ENCODE results near the gene TMA7B.
"Not testable (repeated sequence)": the region's sequence is repeated elsewhere in the genome, so short reads cannot be mapped to it uniquely, and the experiment has no call there.

The TMA7B gene

DNA sequence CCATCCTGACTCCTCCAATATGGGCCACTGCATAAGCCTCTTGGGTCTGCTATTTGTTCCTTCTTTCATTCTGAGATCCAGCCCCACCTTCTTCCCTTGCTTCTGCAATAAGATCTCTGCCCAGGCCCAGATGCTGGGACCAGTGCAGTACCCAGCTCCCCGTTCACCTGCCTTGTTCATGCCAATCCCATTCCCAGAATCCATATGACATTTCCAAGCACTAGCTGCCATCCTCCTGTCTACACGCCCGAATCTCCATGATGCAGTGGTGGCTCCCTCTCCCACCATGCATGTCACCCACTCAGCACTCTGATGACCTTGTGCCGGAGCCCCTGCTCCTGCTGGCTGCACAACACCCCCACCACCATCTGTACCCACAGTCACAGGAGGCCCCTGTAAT is 23.1 kb downstream of the TMA7B start:
- DNase-seq (ENCODE audit: low read depth), result no peak

GRCh38 chr22:39984006-39984405 is 23.8 kb downstream of the TMA7B start:
- peak; percentile 68 for DNase-seq (ENCODE audit: low read depth)

GRCh38 chr22:39984746-39985145 is 24.5 kb downstream of the TMA7B start:
- DNase-seq (ENCODE audit: low read depth), result no peak

GRCh38 chr22:39985383-39986035 is 25.3 kb downstream of the TMA7B start:
- no peak for DNase-seq (ENCODE audit: low read depth)

- no peak for DNase-seq (ENCODE audit: low read depth)
Observed at GRCh38 chr22:39988386-39989114, 28.4 kb downstream of the TMA7B start.

- DNase-seq (ENCODE audit: low read depth), result no peak
Observed at GRCh38 chr22:39989633-39990032, 29.4 kb downstream of the TMA7B start.

GRCh38 chr22:39990686-39991085 is 30.5 kb downstream of the TMA7B start:
- DNase-seq (ENCODE audit: low read depth), result no peak

DNA sequence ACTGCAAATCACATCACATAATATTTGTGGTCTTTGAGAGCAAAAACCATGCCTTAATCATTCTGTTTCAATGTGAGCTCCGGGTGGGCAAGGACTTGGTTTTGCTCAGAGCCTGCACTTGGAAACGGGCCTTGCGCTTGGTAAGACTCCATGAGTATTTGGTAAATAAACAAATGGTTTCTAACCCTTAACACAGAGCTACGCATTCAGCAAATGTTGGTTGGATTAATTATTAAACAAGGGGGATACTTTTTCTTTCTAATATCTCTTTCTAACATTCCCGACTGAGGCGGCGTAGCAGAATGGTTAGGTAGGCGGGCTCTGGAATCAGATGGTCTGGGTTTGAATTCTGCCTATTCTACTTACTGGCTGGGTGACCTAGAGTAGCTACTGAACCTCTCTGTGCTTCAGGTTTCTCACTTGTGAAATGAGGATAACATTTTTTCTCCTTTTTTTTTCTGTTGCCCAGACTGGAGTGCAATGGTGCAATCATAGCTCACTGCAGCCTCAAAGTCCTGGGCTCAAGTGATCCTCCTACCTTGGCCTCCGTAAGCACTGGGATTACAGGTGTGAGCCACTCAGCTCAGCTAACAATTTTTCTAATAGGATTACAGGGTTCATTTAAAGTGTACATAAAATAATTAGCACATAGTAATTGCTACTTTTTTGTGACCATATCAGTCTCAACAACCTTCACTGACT is 31.1 kb downstream of the TMA7B start:
- no peak for DNase-seq (ENCODE audit: low read depth)

- no peak for DNase-seq (ENCODE audit: low read depth)
Observed at GRCh38 chr22:39992088-39992826, 32.1 kb downstream of the TMA7B start.

DNA sequence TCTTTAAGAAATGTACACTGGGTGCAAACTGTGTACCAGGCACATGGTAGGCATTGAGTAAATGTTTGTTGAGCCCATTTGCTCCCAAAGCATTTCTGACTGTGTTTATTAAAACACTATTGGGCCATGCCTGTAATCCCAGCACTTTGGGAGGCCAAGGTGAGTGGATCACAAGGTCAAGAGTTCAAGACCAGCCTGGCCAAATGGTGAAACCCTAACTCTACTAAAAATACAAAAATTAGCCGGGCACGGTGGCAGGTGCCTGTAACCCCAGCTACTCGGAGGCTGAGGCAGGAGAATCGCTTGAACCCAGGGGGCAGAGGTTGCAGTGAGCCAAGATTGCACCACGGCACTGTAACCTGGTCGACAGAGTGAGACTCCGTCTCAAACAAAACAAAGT is 32.7 kb downstream of the TMA7B start:
- not testable (repeated sequence) for DNase-seq (ENCODE audit: low read depth)

DNA sequence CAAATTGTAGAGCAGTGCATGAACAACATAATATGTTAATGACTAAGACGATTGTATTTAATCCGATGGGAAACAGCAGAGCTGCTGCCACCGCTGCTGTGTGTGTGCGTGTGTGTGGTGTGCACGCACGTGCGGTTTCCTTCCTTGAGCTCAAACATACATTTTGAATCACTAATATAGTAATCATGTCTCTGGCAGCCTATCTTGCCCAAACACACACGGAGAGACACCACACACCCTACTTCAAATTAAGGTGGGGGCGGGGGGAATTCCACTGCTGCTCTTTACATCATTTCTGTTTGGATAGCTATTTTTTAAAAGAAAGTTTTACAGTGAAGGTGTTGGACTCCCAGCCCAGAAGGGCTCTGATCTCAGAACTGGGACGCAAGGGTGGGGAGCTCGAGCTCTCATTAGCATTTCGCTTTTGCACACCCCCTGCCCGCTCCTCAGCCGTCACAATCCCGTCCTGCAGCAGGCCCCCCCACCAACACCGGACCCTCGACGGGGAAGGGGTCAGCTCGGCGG is 33.9 kb downstream of the TMA7B start:
- no peak for DNase-seq (ENCODE audit: low read depth)

DNA sequence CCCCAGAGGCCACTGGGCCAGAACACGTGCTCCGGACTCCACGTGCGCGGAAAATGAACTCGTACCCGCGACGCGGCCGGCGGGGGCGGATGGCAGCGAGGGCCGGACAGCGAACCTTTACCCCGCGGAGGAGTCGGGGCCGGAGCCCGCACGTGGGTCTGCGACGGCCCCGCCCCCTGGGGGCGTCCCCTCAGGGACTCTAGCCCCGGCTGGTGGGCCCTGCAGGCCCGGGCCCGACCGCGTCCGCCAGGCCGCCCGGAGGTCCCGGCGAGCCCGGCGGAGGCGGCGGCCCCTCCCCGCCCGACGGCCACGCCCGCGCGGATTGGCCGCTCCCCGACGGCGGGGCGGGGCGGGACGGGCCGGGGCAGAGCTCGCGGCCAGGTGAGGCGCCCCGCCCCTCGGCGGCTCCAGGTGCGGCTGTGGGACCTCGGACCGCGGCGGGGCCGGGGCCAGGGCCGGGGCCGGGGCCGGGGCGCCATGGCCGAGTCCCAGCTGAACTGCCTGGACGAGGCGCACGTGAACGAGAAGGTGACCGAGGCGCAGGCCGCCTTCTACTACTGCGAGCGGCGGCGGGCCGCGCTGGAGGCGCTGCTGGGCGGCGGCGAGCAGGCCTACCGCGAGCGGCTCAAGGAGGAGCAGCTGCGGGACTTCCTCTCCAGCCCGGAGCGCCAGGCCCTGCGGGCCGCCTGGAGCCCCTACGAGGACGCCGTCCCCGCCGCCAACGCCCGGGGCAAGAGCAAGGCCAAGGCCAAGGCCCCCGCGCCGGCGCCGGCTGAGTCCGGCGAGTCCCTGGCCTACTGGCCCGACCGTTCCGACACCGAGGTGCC is 34.6 kb downstream of the TMA7B start, which contains the start of gene FAM83F:
Gene FAM83F (plus strand): TSS at position 389 of the 827 bp plus-strand sequence. CDS start 89 bp downstream, at position 478.
- DNase-seq (ENCODE audit: low read depth), result no peak

DNA sequence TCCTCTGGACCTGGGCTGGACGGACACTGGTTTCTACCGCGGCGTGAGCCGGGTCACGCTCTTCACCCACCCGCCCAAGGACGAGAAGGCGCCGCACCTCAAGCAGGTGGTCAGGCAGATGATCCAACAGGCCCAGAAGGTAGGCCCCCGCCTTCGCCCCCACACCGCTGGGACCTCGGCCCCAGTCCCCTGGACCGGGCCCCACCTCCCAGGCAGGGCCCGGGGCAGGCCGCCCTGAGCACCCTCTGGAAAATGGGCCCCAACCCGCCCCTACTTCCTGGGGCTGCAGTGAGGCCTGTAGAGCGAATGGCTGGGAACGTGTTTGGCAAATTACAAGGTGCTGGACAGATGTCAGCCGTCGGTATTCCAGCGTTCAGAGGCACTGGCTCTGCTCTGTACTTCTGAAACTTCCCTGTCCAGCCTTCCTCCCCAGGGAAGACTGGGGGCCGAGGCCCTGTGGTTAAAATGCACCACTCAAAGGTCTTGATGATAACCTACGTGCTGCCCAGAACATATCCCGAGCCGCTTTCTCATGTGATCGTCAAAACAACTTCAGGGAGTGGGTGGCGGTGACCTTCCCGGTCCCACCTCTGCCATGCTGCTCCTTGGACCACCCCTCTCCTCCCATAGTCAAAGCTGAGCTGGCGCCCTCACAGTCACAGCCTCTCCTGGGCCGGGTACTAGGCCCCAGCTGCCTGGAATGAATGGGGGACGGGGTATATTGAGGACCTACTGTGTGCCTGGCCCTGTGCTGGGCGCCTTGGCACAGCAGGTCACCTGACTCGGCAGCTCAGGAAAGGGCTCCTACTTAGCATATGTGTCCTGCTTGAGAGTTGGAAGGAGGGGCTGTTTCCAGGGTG is 35.4 kb downstream of the TMA7B start:
- no peak for DNase-seq (ENCODE audit: low read depth)

DNA sequence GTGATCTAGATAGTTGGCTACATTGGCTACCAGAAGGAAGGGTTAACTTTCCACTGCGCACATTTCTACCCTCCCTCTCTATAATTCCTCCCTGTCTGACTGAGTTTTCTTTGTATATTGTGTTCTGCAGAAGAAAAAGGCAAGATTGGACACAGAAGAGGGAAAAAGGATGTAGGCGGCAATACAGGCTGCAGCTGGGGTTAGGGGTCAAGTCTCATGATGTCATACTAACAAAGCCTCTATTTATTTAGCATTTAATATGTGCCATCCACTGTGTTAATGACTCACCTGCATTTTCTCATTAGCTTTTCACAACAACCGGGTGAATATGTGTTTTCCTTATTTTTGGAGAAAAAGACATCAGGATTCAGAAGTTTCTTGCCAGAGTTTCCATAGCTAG is 36.5 kb downstream of the TMA7B start:
- DNase-seq (ENCODE audit: low read depth), result no peak

- no peak for DNase-seq (ENCODE audit: low read depth)
Observed at GRCh38 chr22:39997421-39997820, 37.2 kb downstream of the TMA7B start.

- peak; percentile 25 for DNase-seq (ENCODE audit: low read depth)
Observed at GRCh38 chr22:39997939-39998726, 37.9 kb downstream of the TMA7B start.

DNA sequence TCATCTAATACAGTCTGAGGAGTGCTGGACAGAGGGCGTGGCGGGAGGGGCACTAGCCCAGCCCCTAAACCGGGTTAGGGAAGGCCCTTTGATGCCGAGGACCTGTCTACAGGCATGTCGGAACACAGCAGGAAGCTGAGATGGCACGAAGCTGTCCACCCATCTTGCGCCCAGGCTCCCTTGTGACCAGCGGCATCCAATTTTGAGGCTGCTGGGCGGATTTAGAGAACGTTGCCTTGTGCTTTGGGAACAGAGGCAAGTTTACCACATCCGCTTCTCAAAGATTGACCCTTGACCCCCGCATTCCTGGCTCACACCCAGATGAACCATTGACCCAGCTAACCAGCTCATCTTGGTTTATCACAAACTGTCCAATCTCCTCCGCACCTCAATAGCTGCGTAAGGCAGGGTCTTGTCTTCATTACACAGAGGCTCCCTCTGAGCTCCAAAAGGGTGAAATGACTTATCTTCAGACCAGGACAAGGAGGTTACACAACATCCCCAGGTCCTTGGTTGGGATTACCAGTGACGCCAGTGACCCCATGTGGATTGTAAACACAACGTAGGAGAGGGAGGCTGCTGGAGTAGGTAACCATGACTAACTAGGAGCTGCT is 39.1 kb downstream of the TMA7B start:
- peak; percentile 96 for DNase-seq (ENCODE audit: low read depth)

DNA sequence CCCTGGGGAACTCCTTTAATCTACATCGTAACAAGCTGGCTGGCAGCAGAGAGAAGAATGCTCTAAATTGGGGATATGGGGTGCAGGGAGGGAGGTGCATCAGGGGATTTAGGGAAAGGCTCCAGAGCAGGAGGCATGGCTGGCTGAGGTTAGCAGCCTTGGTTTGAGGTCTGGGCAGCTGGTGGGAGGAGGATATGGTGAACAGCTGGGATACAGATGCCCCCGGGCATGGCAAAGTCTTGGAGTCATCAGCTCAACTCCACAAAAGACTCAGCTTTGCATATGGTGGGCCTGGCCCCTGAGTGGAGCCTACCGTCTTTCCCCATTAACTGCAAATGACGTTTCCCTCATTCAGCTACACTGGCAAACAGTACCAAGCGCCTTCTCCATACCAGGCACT is 40.0 kb downstream of the TMA7B start:
- DNase-seq (ENCODE audit: low read depth), result no peak

DNA sequence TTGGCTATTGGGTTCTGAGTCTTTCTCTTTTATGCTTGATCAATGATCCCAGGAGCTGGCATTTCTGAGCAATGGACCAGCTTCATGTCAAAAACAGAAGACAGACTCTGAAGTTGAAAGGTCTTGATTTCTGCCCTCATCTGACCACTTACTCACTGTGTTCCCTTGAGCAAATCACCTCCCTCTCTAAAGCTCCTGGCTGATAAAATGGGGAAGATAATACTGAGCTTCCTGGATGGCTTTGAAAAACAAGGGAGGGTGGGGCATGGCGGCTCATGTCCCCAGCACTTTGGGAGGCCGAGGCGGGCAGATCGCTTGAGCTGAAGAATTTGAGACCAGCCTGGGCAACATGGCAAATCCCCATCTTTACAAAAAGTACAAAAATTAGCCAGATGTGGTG is 40.9 kb downstream of the TMA7B start:
- DNase-seq (ENCODE audit: low read depth), result no peak

All from amniotic epithelial cell (primary cell).